ENCODE data around the gene UBE4A. TPM values are rescaled to one million over a fixed set of nuclear protein-coding genes. Genes with fewer than 3 reads are reported as not detected.

The UBE4A gene
- total and polyA plus RNA-seq, 9 of the 15 experiments (the other 6 are each of a cell fraction or from before 2014, with no cell fraction given): 13.5 to 45.2 (median 26.8) TPM

GRCh38 chr11:118437208-118438125 lies 78.1 kb downstream of the UBE4A start (continued):
- TF ChIP-seq, protein P1, sequence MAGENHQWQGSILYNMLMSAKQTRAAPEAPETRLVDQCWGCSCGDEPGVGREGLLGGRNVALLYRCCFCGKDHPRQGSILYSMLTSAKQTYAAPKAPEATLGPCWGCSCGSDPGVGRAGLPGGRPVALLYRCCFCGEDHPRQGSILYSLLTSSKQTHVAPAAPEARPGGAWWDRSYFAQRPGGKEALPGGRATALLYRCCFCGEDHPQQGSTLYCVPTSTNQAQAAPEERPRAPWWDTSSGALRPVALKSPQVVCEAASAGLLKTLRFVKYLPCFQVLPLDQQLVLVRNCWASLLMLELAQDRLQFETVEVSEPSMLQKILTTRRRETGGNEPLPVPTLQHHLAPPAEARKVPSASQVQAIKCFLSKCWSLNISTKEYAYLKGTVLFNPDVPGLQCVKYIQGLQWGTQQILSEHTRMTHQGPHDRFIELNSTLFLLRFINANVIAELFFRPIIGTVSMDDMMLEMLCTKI (IDR thresholded peaks at IDR 0.05; ENCODE audit: partially characterized antibody): no peak
- no peak for TF ChIP-seq CHD1 (IDR thresholded peaks at IDR 0.05; ENCODE audit: low read length)
- no peak for TF ChIP-seq CHD2 (IDR thresholded peaks at IDR 0.05; ENCODE audit: low read depth, low read length)
- no peak for TF ChIP-seq TSC22D4 (tag; IDR thresholded peaks at IDR 0.05)
- TF ChIP-seq, protein P2, sequence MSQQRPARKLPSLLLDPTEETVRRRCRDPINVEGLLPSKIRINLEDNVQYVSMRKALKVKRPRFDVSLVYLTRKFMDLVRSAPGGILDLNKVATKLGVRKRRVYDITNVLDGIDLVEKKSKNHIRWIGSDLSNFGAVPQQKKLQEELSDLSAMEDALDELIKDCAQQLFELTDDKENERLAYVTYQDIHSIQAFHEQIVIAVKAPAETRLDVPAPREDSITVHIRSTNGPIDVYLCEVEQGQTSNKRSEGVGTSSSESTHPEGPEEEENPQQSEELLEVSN (IDR thresholded peaks at IDR 0.05; ENCODE audit: borderline replicate concordance in 1 of 2, extremely low read depth in 1 of 2, insufficient read depth in 1 of 2, insufficient read length in 1 of 2, low read depth in 1 of 2, low read length in 1 of 2, poor library complexity in 1 of 2, severe bottlenecking in 1 of 2): peak in 1 of 2 experiments; percentile 10
- no peak for TF ChIP-seq ZNF780A (CRISPR knock-in tag; IDR thresholded peaks at IDR 0.05)
- TF ChIP-seq ATF7 (IDR thresholded peaks at IDR 0.05): peak; percentile 87
- TF ChIP-seq NCOA4 (IDR thresholded peaks at IDR 0.05; ENCODE audit: partially characterized antibody): no peak
- TF ChIP-seq, protein P3, sequence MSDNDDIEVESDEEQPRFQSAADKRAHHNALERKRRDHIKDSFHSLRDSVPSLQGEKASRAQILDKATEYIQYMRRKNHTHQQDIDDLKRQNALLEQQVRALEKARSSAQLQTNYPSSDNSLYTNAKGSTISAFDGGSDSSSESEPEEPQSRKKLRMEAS (CRISPR knock-in tag; IDR thresholded peaks at IDR 0.05): no peak
- TF ChIP-seq POLR2A (conservative IDR thresholded peaks at IDR 0.05): peak; percentile 47; the same call in 1 of the 2 replicates
- TF ChIP-seq ZKSCAN8 (CRISPR knock-in tag; IDR thresholded peaks at IDR 0.05): no peak
- TF ChIP-seq NFIC (IDR thresholded peaks at IDR 0.05): peak; percentile 50
- peak in 1 of 3 experiments; percentile 13 for TF ChIP-seq YY1 (IDR thresholded peaks at IDR 0.05; ENCODE audit: borderline replicate concordance in 1 of 3, control insufficient read depth in 1 of 3, extremely low read depth in 1 of 3, insufficient read depth in 3 of 3, insufficient read length in 1 of 3, insufficient replicate concordance in 2 of 3, low read depth in 1 of 3, low read length in 2 of 3)
- TF ChIP-seq, protein P4, sequence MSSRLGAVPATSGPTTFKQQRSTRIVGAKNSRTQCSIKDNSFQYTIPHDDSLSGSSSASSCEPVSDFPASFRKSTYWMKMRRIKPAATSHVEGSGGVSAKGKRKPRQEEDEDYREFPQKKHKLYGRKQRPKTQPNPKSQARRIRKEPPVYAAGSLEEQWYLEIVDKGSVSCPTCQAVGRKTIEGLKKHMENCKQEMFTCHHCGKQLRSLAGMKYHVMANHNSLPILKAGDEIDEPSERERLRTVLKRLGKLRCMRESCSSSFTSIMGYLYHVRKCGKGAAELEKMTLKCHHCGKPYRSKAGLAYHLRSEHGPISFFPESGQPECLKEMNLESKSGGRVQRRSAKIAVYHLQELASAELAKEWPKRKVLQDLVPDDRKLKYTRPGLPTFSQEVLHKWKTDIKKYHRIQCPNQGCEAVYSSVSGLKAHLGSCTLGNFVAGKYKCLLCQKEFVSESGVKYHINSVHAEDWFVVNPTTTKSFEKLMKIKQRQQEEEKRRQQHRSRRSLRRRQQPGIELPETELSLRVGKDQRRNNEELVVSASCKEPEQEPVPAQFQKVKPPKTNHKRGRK (tag; IDR thresholded peaks at IDR 0.05): no peak
- no peak for TF ChIP-seq RAD21 (CRISPR knock-in tag; conservative IDR thresholded peaks at IDR 0.05 in 1 of 2, IDR thresholded peaks at IDR 0.05 in 1 of 2)
- TF ChIP-seq ETS2 (tag; IDR thresholded peaks at IDR 0.05; ENCODE audit: borderline replicate concordance, poor library complexity, severe bottlenecking): no peak
- TF ChIP-seq ZNF75A (CRISPR knock-in tag; IDR thresholded peaks at IDR 0.05): no peak
- TF ChIP-seq BRD4 (IDR thresholded peaks at IDR 0.05): no peak
- peak in 1 of 2 experiments; percentile 52; a peak in 2 of 4 replicates for TF ChIP-seq MAZ (CRISPR knock-in tag; conservative IDR thresholded peaks at IDR 0.05 in 1 of 2, IDR thresholded peaks at IDR 0.05 in 1 of 2)
- peak; percentile 53 to 64 for TF ChIP-seq KDM1A (IDR thresholded peaks at IDR 0.05)
- no peak for TF ChIP-seq PHB (CRISPR knock-in tag; IDR thresholded peaks at IDR 0.05)
- no peak for TF ChIP-seq LEF1 (IDR thresholded peaks at IDR 0.05)

All from K562 (cell line).